CD14-positive monocyte (primary cell): ENCODE results near the gene POLR2F. TPM values are rescaled to one million over a fixed set of nuclear protein-coding genes. Genes with fewer than 3 reads are reported as not detected.

Experiments
- DNase-seq, 3 donors: peaks; one replicate each; pipeline ENCODE4 v3.0.0-alpha.2; 2011 to 2022
- H2AFZ ChIP-seq: 2 replicates; pipeline ENCODE4 v1.6.0; 2012; ENCODE audit warnings: mild to moderate bottlenecking, low read depth, low read length, inconsistent platforms; ENCODE audit not compliant: insufficient read depth, poor library complexity, severe bottlenecking
- H3K27ac ChIP-seq, 2 donors: 1 replicate in 1 of 2; 2 replicates in 1 of 2; pipeline ENCODE4 v1.5.1; 2012 to 2013; ENCODE audit warnings: low read length in 2 of 2, control low read depth in 1 of 2, inconsistent platforms in 1 of 2, low read depth in 1 of 2, mild to moderate bottlenecking in 1 of 2
- H3K27me3 ChIP-seq, 2 donors: one replicate each; pipeline versions ENCODE4 v1.6.0 to v1.6.1; 2011 to 2013; ENCODE audit warnings: low read length in 2 of 2; ENCODE audit not compliant: control insufficient read depth in 2 of 2, insufficient read depth in 2 of 2
- H3K36me3 ChIP-seq, 2 donors: replicated peaks in 1 of 2; 1 replicate in 1 of 2; 2 replicates in 1 of 2; pipeline versions ENCODE4 v1.5.1 to v1.6.1; 2012 to 2013; ENCODE audit warnings: low read length in 2 of 2, control low read depth in 1 of 2, inconsistent platforms in 1 of 2, mild to moderate bottlenecking in 1 of 2; ENCODE audit not compliant: insufficient read depth in 2 of 2, control insufficient read depth in 1 of 2
- H3K4me1 ChIP-seq, 2 donors: 1 replicate in 1 of 2; 2 replicates in 1 of 2; pipeline versions ENCODE4 v1.5.1 to v1.6.1; 2012 to 2013; ENCODE audit warnings: low read length in 2 of 2, control low read depth in 1 of 2, inconsistent platforms in 1 of 2, mild to moderate bottlenecking in 1 of 2, moderate library complexity in 1 of 2; ENCODE audit not compliant: insufficient read depth in 2 of 2, control insufficient read depth in 1 of 2
- H3K4me2 ChIP-seq: replicated peaks from 2 replicates; pipeline ENCODE3; 2012; ENCODE audit warnings: low read length, moderate library complexity, mild to moderate bottlenecking; ENCODE audit not compliant: poor library complexity, severe bottlenecking; ENCODE audit errors: extremely low read depth
- H3K4me3 ChIP-seq, 3 experiments: fragments of 200-600 bp in 1 of 3; sonication (generic) in 1 of 3; replicated peaks in 1 of 3; 1 replicate in 2 of 3; 2 replicates in 1 of 3; pipeline ENCODE4 v1.5.1; 2011 to 2013; ENCODE audit warnings: low read length in 3 of 3, mild to moderate bottlenecking in 3 of 3, control low read depth in 2 of 3, low read depth in 2 of 3, inconsistent platforms in 1 of 3, moderate library complexity in 1 of 3
- H3K79me2 ChIP-seq: 2 replicates; pipeline ENCODE4 v1.6.0; 2012; ENCODE audit warnings: mild to moderate bottlenecking, control low read depth, inconsistent platforms, low read length, moderate library complexity; ENCODE audit not compliant: insufficient read depth
- H3K9ac ChIP-seq: 2 replicates; pipeline ENCODE4 v1.6.0; 2017; ENCODE audit warnings: low read length, mild to moderate bottlenecking; ENCODE audit not compliant: insufficient read depth, poor library complexity, severe bottlenecking
- H3K9me3 ChIP-seq, 2 donors: replicated peaks in 1 of 2; 1 replicate in 1 of 2; 2 replicates in 1 of 2; pipeline versions ENCODE4 v1.5.1 to v1.6.1; 2012 to 2013; ENCODE audit warnings: low read length in 2 of 2, control low read depth in 1 of 2; ENCODE audit not compliant: control insufficient read depth in 1 of 2, insufficient read depth in 1 of 2
- H4K20me1 ChIP-seq: 2 replicates; pipeline ENCODE4 v1.6.0; 2012; ENCODE audit warnings: mild to moderate bottlenecking, low read length, control low read depth, moderate library complexity; ENCODE audit not compliant: insufficient read depth
- H3K27ac Mint-ChIP-seq, 7 donors: one replicate each; pipeline ENCODE4 v1.8.0; 2020; ENCODE audit warnings: mild to moderate bottlenecking in 7 of 7, mixed read lengths in 7 of 7, moderate library complexity in 6 of 7, inconsistent platforms in 2 of 7
- H3K27me3 Mint-ChIP-seq, 3 donors: one replicate each; pipeline ENCODE4 v1.8.0; 2021 to 2022; ENCODE audit warnings: low read depth in 3 of 3, mild to moderate bottlenecking in 3 of 3, mixed read lengths in 3 of 3, moderate library complexity in 3 of 3, inconsistent platforms in 1 of 3
- H3K36me3 Mint-ChIP-seq, 2 donors: one replicate each; pipeline ENCODE4 v1.8.0; 2020; ENCODE audit warnings: mixed read lengths in 2 of 2, inconsistent platforms in 1 of 2, mild to moderate bottlenecking in 1 of 2
- H3K4me1 Mint-ChIP-seq: one replicate; pipeline ENCODE4 v1.8.0; 2020; ENCODE audit warnings: mild to moderate bottlenecking, mixed read lengths
- H3K4me3 Mint-ChIP-seq, 2 donors: one replicate each; pipeline ENCODE4 v1.8.0; 2020; ENCODE audit warnings: mild to moderate bottlenecking in 2 of 2, mixed read lengths in 2 of 2, moderate library complexity in 1 of 2
- H3K9me3 Mint-ChIP-seq, 7 donors: one replicate each; pipeline ENCODE4 v1.8.0; 2020 to 2022; ENCODE audit warnings: mixed read lengths in 7 of 7, mild to moderate bottlenecking in 6 of 7, moderate library complexity in 6 of 7, inconsistent platforms in 2 of 7
- WGBS: methylation state at CpG from one replicate; pipeline ENCODE4 v1.1.5; 2013; ENCODE audit warnings: missing lambda C conversion rate; ENCODE audit not compliant: insufficient coverage; 5-methylcytosine and 5-hydroxymethylcytosine counted together
- intact Hi-C, 2 donors: fragments of 100-400 bp; cut with micrococcal nuclease; formaldehyde crosslinking; loops; one replicate each; pipeline versions ENCODE4 v1.15.0 to v1.15.1; 2023
- polyA plus RNA-seq, 3 donors: library from polyadenylated mRNA; depleted of rRNA in 1 of 3; unstranded in 2 of 3; stranded (reverse) in 1 of 3; fragments of 300-500 nt in 2 of 3; fragments of >200 nt in 1 of 3; fragmentation: Illumina TruSeq in 2 of 3; gene quantifications; 1 replicate in 2 of 3; 2 replicates in 1 of 3; pipeline ENCODE4 v1.2.3, GENCODE V29; 2012 to 2021
- TF ChIP-seq, protein P1 (sequence below): fragments of 200-600 bp; IDR thresholded peaks from one replicate; pipeline ENCODE4 v1.8.0; 2022; ENCODE audit warnings: antibody characterized with exemption, mild to moderate bottlenecking

Gene POLR2F
- polyA plus RNA-seq, 3 donors = 45.4 to 182 (median 143) TPM

DNA sequence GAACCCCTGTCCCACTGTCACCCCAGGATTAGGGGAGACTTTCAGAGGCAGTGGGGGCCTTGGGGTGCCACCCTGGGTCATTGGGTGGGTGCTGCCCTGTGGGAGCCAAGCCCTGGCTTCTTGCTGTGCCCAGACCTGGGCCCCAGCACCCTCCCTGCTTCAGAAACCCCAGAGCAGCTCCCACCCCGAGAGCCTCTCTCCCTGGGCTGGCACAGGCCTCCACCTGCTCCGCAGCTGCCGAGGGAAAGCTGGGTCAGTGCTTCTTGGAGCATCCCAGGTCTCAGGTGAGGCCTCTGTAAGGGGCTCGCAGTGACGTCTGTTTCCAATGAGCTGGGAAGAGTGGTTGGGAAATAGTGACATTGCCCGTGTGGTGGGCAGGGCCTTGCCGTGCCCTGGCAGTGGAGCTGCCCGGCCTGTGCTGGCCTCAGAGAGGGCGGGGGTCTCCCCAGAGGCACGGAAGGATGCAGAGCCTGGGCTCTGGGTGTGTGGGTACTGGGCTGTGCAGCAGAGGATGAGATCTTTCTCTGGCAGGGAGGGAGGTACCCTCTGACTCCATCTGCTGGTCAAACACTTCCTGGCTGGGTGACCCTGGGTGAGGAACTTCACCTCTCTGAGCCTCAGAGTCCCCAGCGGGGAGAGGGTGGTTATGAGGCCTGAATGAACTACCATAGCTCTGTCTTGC is 23.1 kb upstream of the POLR2F start:
- H3K4me3 ChIP-seq = no peak overlapping the region
- H3K4me2 ChIP-seq = no peak overlapping the region
- H3K27ac ChIP-seq = no peak overlapping the region
- peak overlapping the region in 2 of 7 donors; percentile 64 to 84 for H3K27ac Mint-ChIP-seq
- intact Hi-C loops = loop anchor here in 1 of 2 donors (5.0 kb wide), 1 partner anchor 38 kb away; no protein-coding TSS in a partner anchor
- H3K4me1 Mint-ChIP-seq = peaks cover 10% of the 10 kb centered on the region
- WGBS = 86% methylated on average over 10 of the region's 11 CpGs
- no peaks in the 10 kb centered on the region for H4K20me1 ChIP-seq
- H3K9me3 ChIP-seq = no peaks in the 10 kb centered on the region
- H3K4me3 Mint-ChIP-seq = no peak overlapping the region
- peaks cover 44 to 47% of the 10 kb centered on the region in 2 donors for H3K36me3 ChIP-seq
- no peaks in the 10 kb centered on the region for H3K79me2 ChIP-seq
- no peaks in the 10 kb centered on the region for H3K9me3 Mint-ChIP-seq
- peak in 1 of 3 donors; percentile 33 for DNase-seq
- peaks cover 0 to 3% (median 0%) of the 10 kb centered on the region in 3 donors for H3K27me3 Mint-ChIP-seq
- TF ChIP-seq, protein P1, sequence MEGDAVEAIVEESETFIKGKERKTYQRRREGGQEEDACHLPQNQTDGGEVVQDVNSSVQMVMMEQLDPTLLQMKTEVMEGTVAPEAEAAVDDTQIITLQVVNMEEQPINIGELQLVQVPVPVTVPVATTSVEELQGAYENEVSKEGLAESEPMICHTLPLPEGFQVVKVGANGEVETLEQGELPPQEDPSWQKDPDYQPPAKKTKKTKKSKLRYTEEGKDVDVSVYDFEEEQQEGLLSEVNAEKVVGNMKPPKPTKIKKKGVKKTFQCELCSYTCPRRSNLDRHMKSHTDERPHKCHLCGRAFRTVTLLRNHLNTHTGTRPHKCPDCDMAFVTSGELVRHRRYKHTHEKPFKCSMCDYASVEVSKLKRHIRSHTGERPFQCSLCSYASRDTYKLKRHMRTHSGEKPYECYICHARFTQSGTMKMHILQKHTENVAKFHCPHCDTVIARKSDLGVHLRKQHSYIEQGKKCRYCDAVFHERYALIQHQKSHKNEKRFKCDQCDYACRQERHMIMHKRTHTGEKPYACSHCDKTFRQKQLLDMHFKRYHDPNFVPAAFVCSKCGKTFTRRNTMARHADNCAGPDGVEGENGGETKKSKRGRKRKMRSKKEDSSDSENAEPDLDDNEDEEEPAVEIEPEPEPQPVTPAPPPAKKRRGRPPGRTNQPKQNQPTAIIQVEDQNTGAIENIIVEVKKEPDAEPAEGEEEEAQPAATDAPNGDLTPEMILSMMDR = peak; percentile 34
- no peaks in the 10 kb centered on the region for H3K27me3 ChIP-seq
- peaks cover 42 to 66% of the 10 kb centered on the region in 2 donors for H3K36me3 Mint-ChIP-seq
- no peak overlapping the region for H2AFZ ChIP-seq
- H3K9ac ChIP-seq = no peak overlapping the region
- H3K4me1 ChIP-seq = peaks cover 6 to 8% of the 10 kb centered on the region in 2 donors

DNA sequence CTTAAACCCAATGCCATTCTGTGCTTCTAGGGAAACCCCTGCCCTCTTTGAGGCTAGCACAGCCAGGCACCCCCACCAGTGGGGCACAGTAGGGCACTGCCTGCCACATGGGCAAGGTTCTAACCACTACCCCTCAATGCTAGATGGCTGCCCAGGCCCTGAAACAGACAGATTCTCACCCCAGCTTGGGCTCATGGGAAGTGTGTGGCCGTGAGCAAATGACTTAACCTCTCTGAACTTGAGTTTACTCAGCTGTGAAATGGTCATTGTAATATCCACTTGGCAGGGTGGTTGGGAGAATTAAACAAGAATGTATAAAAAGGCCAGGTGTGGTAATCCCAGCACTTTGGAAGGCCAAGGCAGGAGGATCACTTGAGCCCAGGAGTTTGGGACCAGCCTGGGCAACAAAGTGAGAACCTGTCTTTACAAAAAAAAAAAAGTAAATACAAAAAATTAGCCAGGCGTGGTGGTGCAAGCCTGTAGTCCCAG is 22.5 kb upstream of the POLR2F start:
- Mint-ChIP-seq H3K9me3 (no peaks in the 10 kb centered on the region), H3K4me3 (no peak overlapping the region), H3K27ac (peak overlapping the region in 1 of 7 donors; percentile 75), H3K36me3 (peaks cover 40 to 60% of the 10 kb centered on the region in 2 donors), H3K27me3 (peaks cover 0 to 3% (median 0%) of the 10 kb centered on the region in 3 donors), H3K4me1 (peaks cover 10% of the 10 kb centered on the region)
- H3K27ac ChIP-seq = no peak overlapping the region
- no peak overlapping the region for H2AFZ ChIP-seq
- no peaks in the 10 kb centered on the region for H3K9me3 ChIP-seq
- H3K9ac ChIP-seq = no peak overlapping the region
- H3K36me3 ChIP-seq = peaks cover 39 to 42% of the 10 kb centered on the region in 2 donors
- H3K79me2 ChIP-seq = no peaks in the 10 kb centered on the region
- TF ChIP-seq, protein P1 = no peak
- no peak overlapping the region for H3K4me3 ChIP-seq
- DNase-seq = no peak
- intact Hi-C loops = loop anchor here in 1 of 2 donors (5.0 kb wide), 1 partner anchor 39 kb away; no protein-coding TSS in a partner anchor
- WGBS = 88% methylated on average over 1 of the region's 2 CpGs
- H3K4me2 ChIP-seq = no peak overlapping the region
- no peaks in the 10 kb centered on the region for H3K27me3 ChIP-seq
- no peaks in the 10 kb centered on the region for H4K20me1 ChIP-seq
- peaks cover 6 to 8% of the 10 kb centered on the region in 2 donors for H3K4me1 ChIP-seq
